Mononuclear cell (primary cell): ENCODE data around the gene PTPRA. TPM values are rescaled to one million over a fixed set of nuclear protein-coding genes. Genes with fewer than 3 reads are reported as not detected.
"Not testable (repeated sequence)": the region's sequence is repeated elsewhere in the genome, so short reads cannot be mapped to it uniquely, and the experiment has no call there.

Experiments
- H3K27me3 ChIP-seq: 2 replicates; pipeline ENCODE4 v1.6.0; 2011; ENCODE audit warnings: low read length, control low read depth; ENCODE audit not compliant: insufficient read depth
- H3K4me1 ChIP-seq: 2 replicates; pipeline ENCODE4 v1.5.1; 2011; ENCODE audit warnings: mild to moderate bottlenecking, low read length, control low read depth; ENCODE audit not compliant: insufficient read depth
- H3K4me3 ChIP-seq: 2 replicates; pipeline ENCODE4 v1.5.1; 2011; ENCODE audit warnings: mild to moderate bottlenecking, low read length, moderate library complexity
- H3K9me3 ChIP-seq: 2 replicates; pipeline ENCODE4 v1.5.1; 2011; ENCODE audit warnings: low read depth, mild to moderate bottlenecking, control low read depth, low read length
- total RNA-seq: library from RNA; depleted of rRNA; stranded (reverse); fragments of >200 nt; gene quantifications from one replicate; pipeline ENCODE4 v1.2.3, GENCODE V29; 2012

Gene PTPRA
- total RNA-seq, 1 donor = 148 TPM

- H3K4me3 ChIP-seq = no peak overlapping the region
- peaks cover 15% of the 10 kb centered on the region for H3K4me1 ChIP-seq
- H3K9me3 ChIP-seq = no peaks in the 10 kb centered on the region
- peaks cover 8% of the 10 kb centered on the region for H3K27me3 ChIP-seq
Observed at GRCh38 chr20:3067139-3068014, 194.1 kb downstream of the PTPRA start.

GRCh38 chr20:3068075-3068474, 194.8 kb downstream of the PTPRA start:
- Histone ChIP-seq H3K27me3 (peaks cover 13% of the 10 kb centered on the region), H3K4me3 (no peak overlapping the region), H3K9me3 (no peaks in the 10 kb centered on the region), H3K4me1 (peaks cover 19% of the 10 kb centered on the region)

- Histone ChIP-seq H3K27me3 (peaks cover 15% of the 10 kb centered on the region), H3K4me3 (no peak overlapping the region), H3K4me1 (peaks cover 19% of the 10 kb centered on the region), H3K9me3 (no peaks in the 10 kb centered on the region)
Observed at GRCh38 chr20:3068986-3069900, 196.0 kb downstream of the PTPRA start.

- Histone ChIP-seq H3K4me3 (no peak overlapping the region), H3K4me1 (peaks cover 19% of the 10 kb centered on the region), H3K27me3 (peaks cover 15% of the 10 kb centered on the region), H3K9me3 (no peaks in the 10 kb centered on the region)
Observed at GRCh38 chr20:3070725-3071124, 197.4 kb downstream of the PTPRA start.

- H3K4me3 ChIP-seq = peak overlapping the region; percentile 35
- peaks cover 19% of the 10 kb centered on the region for H3K4me1 ChIP-seq
- no peaks in the 10 kb centered on the region for H3K9me3 ChIP-seq
- H3K27me3 ChIP-seq = peaks cover 15% of the 10 kb centered on the region
Observed at GRCh38 chr20:3071266-3071609, 198.0 kb downstream of the PTPRA start.

GRCh38 chr20:3071610-3072529, 198.6 kb downstream of the PTPRA start, which contains the start of gene OXT:
OXT (plus strand) TSS chr20:3071620; CDS start chr20:3071656, 36 bp downstream.
- peaks cover 22% of the 10 kb centered on the region for H3K4me1 ChIP-seq
- H3K9me3 ChIP-seq = no peaks in the 10 kb centered on the region
- H3K4me3 ChIP-seq = peak within 1 kb of the TSS; percentile 35
- H3K27me3 ChIP-seq = peaks cover 15% of the 10 kb centered on the region

GRCh38 chr20:3072530-3073250, 199.4 kb downstream of the PTPRA start:
- H3K9me3 ChIP-seq = no peaks in the 10 kb centered on the region
- peaks cover 15% of the 10 kb centered on the region for H3K27me3 ChIP-seq
- peak overlapping the region; percentile 35 for H3K4me3 ChIP-seq
- H3K4me1 ChIP-seq = peaks cover 30% of the 10 kb centered on the region

GRCh38 chr20:3073251-3073643, 200.0 kb downstream of the PTPRA start:
- not testable (repeated sequence) for H3K4me3 ChIP-seq, H3K9me3 ChIP-seq
- Histone ChIP-seq H3K4me1 (peaks cover 33% of the 10 kb centered on the region), H3K27me3 (peaks cover 15% of the 10 kb centered on the region)

- H3K4me3 ChIP-seq = no peak overlapping the region
- H3K4me1 ChIP-seq = peaks cover 33% of the 10 kb centered on the region
- no peaks in the 10 kb centered on the region for H3K9me3 ChIP-seq
- H3K27me3 ChIP-seq = peaks cover 20% of the 10 kb centered on the region
Observed at GRCh38 chr20:3074812-3075211, 201.5 kb downstream of the PTPRA start.

- Histone ChIP-seq H3K4me1 (peaks cover 33% of the 10 kb centered on the region), H3K27me3 (peaks cover 25% of the 10 kb centered on the region)
- not testable (repeated sequence) for H3K4me3 ChIP-seq, H3K9me3 ChIP-seq
Observed at GRCh38 chr20:3075315-3075714, 202.0 kb downstream of the PTPRA start.

GRCh38 chr20:3077618-3078134, 204.4 kb downstream of the PTPRA start:
- no peaks in the 10 kb centered on the region for H3K9me3 ChIP-seq
- H3K27me3 ChIP-seq = peaks cover 34% of the 10 kb centered on the region
- no peak overlapping the region for H3K4me3 ChIP-seq
- H3K4me1 ChIP-seq = peaks cover 19% of the 10 kb centered on the region

GRCh38 chr20:3080939-3081388, 207.7 kb downstream of the PTPRA start:
- Histone ChIP-seq H3K9me3 (no peaks in the 10 kb centered on the region), H3K4me3 (no peak overlapping the region), H3K27me3 (peaks cover 47% of the 10 kb centered on the region), H3K4me1 (peaks cover 27% of the 10 kb centered on the region)

- Histone ChIP-seq H3K4me1 (peaks cover 26% of the 10 kb centered on the region), H3K4me3 (no peak overlapping the region), H3K27me3 (peaks cover 47% of the 10 kb centered on the region), H3K9me3 (no peaks in the 10 kb centered on the region)
Observed at GRCh38 chr20:3081641-3082040, 208.4 kb downstream of the PTPRA start.
